GM04503 (cell line): ENCODE data around the gene PPARA.

Source experiments
- DNase-seq: peaks from one replicate; pipeline ENCODE4 v3.0.0-alpha.2; 2012; ENCODE audit warnings: low read depth

Gene PPARA

DNA sequence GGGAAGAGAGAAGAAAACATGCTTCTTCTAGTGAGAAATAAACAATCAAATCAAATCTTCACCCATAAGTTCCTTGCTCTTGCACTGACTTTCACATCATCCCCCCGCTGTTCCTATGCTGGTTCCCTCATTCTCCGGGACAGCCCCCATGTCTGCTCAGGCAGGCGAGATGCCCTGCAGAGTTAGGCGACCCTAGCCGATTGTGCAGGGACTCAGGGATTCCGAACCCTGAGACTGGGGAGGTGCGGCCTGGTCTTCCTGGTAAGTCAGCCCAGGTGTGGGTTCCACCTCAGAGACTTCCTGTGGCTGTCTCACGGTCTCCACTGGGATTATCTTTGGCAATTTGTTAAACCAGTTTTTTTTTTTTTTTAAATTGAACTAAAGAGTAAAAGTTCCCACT lies 124.1 kb downstream of the PPARA start:
- no peak for DNase-seq

DNA sequence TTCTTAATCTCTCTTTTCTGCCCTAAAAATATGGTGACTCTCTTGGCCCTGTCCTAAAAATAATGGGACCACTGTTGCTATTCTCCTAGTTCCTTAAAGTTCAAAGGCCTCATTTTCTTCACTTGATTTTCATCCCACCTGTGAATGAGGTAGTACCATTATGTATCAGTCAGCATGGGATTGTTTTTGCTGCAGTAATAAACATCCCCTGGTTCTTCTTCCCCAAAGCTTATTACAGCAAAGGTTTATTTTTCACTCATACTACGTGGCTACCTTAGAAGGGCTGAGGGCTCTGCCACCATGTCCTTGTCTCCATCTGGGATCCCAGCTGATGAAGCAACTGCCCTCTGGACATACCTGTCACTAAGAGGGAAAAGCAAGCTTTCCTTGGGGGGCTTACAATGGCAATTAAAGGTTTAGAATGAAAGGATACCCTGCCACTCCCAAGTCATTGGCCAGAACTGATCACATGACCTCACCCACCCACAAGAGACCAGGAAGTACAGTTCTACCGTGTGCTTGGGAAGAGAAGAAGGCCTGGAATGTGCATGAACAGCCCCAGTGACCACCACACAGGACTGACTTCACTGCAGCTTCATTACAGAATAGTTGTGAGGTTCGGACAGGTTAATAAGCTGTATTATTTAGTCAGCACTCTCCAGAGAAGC lies 125.3 kb downstream of the PPARA start:
- DNase-seq: no peak

GRCh38 chr22:46276563-46276962 lies 126.2 kb downstream of the PPARA start:
- no peak for DNase-seq

DNA sequence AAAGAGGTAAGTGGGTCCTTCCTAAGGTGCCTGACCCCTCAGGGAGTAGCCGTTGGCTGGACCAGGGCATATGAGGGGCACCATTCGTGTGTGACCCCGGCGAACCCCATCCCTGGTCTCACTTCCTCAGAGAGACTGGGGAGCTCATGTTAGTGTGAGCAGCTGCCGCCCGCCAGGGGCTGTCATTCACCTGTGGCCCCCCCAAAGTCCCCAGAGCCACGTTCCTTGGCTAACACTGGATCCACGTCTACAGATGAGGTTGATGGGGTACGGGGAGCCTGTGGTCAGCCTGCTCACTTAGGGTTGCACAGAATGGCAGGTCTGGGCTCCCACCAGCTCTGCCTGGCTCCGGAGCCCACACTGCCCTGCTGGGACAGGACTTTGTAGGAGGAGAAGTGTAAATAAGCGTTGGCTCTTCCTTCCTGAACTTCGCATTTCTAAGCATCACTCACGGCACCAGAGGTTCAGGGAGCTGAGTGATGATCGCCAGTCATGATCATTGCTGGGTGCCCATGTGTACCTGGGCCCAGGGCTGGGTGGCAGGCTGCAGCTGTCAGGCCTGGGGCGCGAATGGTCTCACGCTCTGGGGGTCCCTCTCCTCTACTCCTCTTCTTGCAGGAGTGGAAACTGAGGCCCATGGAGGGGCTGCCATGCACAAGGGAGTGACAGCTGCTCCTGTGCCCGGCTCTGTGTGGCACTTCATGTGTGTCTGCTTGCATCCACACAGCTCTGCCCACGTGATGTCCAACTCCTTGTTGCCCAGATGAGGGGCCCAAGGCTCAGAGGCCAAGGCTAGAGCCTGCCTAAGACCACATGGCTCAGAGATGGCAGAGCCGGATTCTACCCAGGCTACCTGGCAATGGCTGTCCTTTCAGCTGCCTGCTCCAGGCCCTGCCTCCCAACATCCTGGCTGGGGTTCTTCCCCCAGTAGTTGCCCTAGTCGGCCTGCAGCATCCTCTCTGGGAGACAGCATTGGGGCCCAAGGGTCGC lies 128.6 kb downstream of the PPARA start:
- DNase-seq: no peak

GRCh38 chr22:46280063-46280817 lies 129.9 kb downstream of the PPARA start:
- no peak for DNase-seq

DNA sequence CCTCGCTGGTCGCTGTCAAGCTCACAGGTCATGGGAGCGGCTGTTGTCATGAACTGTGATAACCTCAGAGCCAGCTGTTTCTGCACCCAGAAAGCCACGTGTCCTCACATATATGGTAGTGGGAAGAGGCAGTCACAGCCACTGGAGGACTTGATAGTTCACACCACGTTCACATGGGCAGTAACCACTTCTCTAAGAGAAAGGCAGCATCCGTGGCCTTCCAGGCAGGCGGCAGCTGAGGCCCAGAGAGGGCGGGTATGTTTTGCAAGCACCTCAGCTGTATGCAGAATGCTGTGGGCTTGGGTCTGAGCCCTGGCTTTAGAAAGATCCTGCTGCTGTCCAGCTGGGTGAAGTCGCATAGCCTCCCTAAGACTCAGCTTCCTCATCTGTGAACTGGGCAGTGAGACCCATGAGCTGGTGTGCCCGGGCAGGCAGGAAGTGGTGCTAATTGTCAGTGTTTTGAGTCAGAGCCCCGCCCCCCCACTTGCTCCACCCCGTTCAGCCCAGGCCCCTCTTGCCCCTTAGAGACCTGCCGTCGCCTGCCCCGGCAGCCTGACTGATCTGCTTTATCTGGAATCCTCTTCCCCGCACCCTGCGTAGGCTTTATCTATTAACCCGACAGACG lies 130.8 kb downstream of the PPARA start:
- DNase-seq: no peak

DNA sequence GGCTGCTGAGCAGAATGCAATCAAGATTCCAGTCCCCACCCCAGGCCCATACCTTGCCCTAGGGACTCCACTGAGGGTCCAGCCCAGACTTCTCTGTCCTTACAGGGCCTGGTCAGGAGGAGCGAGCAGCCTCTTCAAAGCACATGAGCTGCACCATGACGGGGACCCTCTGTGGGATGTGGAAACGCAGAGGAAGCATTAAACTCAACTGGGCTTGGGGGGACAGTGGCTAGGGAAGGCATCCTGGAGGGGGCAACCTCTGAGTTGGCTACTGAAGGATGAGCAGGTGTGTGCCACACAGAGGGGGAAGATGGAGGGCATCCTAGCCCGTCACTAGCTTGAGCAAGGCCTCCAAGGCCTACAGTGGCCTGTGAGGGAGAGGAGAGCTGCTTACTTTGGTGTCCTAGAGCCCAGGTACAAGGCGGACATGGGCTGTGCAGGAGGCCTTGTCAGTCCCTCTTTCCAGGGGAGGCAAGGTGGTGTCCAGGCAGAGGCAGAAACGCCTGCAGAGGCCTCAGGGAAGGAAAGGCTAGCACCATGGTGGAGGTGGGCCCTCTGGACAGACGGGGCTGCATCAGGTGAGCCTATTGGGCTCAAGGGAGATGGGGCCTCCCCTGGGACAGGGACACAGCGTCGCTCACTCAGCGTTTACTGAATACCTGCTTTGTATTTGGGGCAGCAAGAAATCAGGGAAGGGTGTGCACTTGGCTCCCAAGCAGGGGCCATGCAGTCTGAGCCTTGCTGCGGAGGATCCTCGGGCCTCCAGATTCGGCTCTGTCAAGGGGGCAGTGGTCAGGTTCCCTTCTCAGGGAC lies 131.7 kb downstream of the PPARA start:
- DNase-seq: no peak

GRCh38 chr22:46286006-46286405 lies 135.7 kb downstream of the PPARA start:
- DNase-seq: no peak

DNA sequence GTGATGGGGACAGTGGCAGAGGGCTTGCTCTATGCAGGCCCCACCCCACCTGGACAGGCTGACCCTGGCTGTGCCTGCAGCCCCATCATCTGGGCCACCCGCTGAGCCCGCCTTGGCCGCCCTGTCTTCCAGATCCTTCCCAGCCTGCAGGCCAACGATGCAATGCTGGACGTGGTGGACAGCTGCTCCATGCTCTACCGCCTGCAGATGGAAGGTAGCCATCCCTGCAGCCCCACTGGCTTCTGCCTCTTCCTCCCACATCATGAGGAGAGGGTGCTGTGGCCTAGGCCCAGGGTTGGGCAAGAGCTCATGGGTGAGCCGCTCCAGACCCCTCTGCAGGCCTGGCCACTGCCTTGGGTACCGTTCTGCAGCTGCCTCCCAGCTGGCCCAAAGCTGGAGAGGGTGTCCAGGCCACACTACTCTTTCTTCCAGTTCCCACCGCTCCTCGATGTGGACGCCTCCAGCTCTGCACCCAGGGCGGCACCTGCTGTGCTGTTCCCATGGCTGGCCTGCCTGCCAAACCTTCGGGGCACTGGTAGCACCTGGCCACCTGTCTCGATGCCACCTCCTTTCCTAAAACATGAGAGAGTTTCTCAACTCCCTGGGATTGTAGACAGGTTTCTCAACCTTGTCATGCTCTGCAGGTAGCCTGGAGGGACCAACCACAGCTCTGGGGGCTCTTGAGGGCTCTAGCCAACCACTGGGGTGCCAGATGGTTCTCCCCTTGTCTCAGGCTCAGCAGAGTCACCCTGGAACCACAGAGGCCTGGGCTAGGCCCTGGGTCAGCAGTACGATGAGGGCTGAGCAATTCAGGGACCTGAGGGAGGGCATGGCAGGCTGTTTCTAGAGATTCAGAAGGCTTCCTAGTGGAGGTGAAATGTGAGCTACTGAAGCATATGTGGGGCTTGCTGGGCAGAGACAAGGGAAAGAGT lies 136.9 kb downstream of the PPARA start:
- DNase-seq: no peak

DNA sequence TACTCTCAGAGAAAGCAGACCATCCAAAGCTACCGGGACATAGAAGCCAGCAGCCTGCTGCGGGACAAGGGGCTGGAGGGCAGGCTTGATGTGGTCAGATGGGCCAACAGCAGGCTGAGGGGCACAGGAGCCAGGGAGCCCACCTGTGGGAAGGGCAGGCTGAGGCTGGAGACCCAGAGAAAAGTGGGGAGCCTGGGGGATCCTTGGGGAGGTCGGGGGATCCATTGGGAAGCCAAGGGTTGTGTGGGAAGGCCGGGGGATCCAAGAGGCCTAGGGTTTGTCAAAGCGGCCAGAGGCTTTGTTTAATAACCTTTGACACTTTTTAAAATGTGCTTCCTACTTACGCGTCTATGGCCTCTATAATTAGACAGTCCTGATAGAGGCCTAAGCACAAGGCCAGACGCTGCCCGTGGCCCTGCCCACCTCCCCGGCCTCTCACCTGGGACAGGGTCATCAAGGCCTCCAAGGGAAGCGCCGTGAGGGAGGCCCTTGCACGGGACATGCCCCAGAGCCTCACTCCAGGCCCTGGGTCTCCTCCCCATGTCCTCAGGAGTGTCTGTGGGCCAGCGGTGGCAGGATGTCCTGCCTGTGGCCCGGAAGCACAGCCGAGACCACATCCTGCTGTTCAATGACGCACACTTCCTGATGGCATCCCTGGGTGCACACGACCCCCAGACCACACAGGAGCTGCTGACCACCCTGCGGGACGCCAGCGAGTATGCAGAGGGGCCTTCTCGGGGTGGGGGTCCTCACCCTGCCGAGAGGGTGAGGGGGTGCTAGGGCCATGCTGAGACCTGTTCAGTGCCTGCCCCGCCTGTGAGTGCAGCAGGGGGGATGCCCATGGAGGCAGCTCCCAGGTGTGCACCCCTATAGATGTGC lies 137.8 kb downstream of the PPARA start:
- no peak for DNase-seq

DNA sequence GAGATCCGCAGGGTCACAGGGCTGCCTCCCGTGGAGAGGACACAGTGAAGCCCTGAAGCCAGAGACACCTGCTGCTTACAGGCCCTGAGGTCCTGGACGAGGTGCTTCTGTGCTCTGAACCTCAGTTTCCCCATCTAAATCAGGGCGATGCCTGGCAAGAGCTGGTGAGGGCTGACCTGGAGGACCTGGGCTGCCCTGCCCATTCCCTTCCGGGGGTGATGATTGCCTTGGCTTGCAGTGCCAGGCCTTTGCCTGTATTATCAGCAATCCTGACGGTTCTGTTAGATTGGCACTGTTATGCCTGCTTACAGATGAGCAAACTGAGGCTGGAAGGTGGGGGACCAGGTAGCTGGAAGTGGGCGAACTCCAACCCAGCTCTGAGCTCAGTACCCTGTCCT lies 138.5 kb downstream of the PPARA start:
- no peak for DNase-seq

- no peak for DNase-seq
Observed at GRCh38 chr22:46289244-46289891, 139.0 kb downstream of the PPARA start.

DNA sequence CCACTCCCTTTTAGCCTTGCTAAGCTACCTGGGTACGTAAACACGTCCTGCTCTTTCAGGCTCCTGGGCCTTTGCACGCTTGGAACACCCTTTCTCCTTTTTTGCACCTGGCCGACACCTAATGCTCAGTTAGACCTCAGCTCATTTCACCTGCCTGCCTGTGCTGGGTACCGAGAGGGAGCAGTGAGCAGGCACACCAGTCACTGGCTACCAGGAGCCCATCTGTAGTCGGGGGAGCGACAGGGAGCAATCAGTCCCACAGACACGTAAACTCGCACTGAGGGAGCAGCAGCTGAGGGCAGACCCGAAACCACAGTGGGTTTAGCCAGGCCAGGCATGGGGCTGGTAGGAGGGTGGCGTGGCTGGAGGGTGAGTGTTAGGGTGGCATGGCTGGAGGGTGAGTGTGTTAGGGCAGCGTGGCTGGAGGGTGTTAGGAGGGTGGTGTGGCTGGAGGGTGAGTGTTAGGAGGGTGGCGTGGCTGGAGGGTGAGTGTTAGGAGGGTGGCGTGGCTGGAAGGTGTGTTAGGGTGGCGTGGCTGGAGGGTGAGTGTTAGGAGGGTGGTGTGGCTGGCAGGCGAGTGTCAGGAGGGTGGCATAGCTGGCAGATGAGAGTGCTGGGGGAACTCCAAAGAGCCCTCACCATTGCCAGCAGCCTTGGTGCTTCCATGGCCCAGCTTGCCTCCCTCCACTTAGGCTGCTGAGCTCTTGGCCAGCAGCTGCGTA lies 140.0 kb downstream of the PPARA start:
- no peak for DNase-seq

DNA sequence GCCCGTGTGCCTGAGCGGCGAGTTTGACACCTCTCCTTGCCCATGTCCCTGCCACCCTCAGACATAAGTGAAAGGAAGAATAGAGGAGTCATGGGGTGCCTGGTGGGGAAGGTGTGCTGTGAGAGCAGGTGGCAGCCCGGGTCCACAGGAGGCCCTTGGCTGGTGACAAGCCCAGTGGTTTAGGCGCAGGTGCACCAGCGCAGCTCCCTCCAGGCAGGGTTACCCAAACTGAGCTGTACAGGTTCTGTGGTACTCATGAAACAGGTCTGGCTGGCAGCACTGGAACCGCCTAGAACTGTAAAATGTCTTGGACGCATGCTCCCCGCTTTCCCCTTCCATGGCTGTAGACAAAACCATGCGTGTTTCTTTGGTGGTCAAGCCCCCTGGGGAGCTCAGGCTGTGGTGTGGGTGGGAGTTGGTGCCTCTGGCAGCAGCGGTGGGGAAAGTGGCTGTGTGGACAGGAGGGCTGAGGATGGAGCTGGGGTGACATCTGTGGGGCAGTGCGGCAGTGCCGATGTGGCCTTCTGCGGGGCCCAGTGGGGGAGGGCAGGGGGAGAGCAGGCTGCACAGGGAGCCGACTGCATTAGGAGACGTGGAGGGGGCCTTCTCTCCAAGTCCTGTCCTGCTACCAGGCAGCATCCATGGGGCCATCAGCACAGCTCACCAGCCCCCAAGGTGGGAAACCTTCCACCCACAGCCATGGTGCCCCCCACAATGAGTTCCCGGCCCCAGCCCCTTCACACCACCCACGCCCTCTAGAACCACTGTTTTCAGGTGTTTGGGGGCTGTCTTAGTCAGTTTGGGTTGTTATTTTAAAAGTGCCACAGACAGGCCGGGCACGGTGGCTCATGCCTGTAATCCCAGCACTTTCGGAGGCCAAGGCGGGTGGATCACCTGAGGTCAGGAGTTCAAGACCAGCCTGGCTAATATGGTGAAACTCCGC lies 140.8 kb downstream of the PPARA start:
- no peak for DNase-seq

- DNase-seq: no peak
Observed at GRCh38 chr22:46292173-46292572, 141.8 kb downstream of the PPARA start.

- no peak for DNase-seq
Observed at GRCh38 chr22:46292732-46293131, 142.4 kb downstream of the PPARA start.
